Mononuclear cell (primary cell): ENCODE data around the gene MYL5. TPM values are rescaled to one million over a fixed set of nuclear protein-coding genes. Genes with fewer than 3 reads are reported as not detected.

ENCODE experiments used
- H3K27me3 ChIP-seq: 2 replicates; pipeline ENCODE4 v1.6.0; 2011; ENCODE audit warnings: low read length, control low read depth; ENCODE audit not compliant: insufficient read depth
- H3K4me1 ChIP-seq: 2 replicates; pipeline ENCODE4 v1.5.1; 2011; ENCODE audit warnings: mild to moderate bottlenecking, low read length, control low read depth; ENCODE audit not compliant: insufficient read depth
- H3K4me3 ChIP-seq: 2 replicates; pipeline ENCODE4 v1.5.1; 2011; ENCODE audit warnings: mild to moderate bottlenecking, low read length, moderate library complexity
- H3K9me3 ChIP-seq: 2 replicates; pipeline ENCODE4 v1.5.1; 2011; ENCODE audit warnings: low read depth, mild to moderate bottlenecking, control low read depth, low read length
- total RNA-seq: library from RNA; depleted of rRNA; stranded (reverse); fragments of >200 nt; gene quantifications from one replicate; pipeline ENCODE4 v1.2.3, GENCODE V29; 2012

Gene MYL5
- total RNA-seq, 1 donor, result 9.3 TPM

DNA sequence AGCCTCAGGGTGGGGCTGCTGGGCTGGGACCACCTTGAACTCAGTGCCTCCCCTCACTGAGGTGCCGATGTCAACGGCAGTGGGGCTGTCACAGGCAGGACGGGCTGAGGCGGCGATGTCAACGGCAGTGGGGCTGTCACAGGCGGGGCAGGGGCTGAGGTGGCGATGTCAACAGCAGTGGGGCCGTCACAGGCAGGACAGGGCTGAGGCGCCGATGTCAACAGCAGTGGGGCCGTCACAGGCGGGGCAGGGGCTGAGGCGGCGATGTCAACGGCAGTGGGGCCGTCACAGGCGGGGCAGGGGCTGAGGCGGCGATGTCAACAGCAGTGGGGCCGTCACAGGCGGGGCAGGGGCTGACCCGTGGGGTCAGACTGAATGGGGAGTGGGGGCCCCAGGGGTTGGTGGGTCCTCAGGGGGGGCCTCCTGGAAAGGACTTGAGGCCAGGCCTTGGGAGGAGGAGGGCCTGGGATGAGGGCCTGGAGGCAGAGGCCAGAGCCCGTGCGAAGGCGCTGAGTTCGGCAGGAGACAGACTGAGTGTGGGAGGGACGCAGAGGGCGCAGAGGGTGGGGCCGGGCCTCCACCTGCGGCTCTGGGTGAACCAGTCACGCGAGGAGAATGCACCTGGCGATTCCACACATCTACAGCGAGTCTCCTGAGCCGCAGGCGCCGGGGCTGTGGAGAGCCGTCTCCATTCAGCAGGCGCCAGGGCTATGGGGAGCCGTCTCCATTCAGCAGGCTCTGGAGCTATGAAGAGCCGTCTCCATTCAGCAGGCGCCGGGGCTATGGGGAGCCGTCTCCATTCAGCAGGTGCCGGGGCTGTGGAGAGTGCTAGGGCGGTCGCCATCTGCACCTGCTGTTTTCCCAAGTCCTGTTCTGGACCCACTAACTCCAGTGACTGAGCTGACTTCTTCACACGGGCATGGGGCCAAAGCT is 23.1 kb upstream of the MYL5 start:
- Histone ChIP-seq H3K4me1 (no peaks in the 10 kb centered on the region), H3K27me3 (no peaks in the 10 kb centered on the region), H3K9me3 (no peaks in the 10 kb centered on the region), H3K4me3 (no peak overlapping the region)

DNA sequence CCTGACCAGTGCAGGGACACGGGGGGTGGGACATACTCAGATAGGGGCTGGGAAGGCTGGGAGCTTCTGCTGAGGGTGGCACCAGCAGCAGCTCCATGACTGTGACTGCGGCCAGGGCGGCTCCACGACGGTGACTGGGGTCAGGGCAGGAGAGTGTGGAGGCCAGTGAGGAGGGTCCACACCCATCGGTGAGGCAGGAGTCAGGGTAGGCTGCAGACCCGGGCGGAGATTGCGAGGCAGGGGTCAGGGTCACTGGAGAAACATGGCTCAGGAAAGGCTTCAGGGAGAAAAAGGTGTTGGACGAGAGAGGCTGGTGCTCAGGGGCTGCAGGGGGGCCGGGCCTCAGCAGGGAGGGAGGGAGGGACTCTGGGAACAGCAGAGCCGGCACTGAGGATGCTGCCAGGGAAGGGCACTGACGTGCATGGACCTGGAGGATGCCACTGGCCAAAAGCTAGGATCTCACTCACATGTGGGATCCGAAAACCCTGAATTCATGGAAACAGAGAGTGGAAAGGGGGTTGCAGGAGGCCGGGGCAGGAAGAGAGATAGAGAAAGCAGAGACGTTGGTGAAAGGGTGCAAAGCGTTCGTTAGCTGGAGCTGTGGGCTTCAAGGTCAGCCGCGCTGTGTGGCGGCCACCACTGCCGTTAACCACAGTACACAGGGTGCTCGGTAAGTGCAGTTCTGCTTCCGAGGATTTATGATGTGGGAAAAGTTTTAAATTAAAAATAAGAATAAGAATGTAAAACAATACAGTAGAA is 22.3 kb upstream of the MYL5 start:
- Histone ChIP-seq H3K9me3 (no peaks in the 10 kb centered on the region), H3K4me3 (no peak overlapping the region), H3K4me1 (no peaks in the 10 kb centered on the region), H3K27me3 (no peaks in the 10 kb centered on the region)

DNA sequence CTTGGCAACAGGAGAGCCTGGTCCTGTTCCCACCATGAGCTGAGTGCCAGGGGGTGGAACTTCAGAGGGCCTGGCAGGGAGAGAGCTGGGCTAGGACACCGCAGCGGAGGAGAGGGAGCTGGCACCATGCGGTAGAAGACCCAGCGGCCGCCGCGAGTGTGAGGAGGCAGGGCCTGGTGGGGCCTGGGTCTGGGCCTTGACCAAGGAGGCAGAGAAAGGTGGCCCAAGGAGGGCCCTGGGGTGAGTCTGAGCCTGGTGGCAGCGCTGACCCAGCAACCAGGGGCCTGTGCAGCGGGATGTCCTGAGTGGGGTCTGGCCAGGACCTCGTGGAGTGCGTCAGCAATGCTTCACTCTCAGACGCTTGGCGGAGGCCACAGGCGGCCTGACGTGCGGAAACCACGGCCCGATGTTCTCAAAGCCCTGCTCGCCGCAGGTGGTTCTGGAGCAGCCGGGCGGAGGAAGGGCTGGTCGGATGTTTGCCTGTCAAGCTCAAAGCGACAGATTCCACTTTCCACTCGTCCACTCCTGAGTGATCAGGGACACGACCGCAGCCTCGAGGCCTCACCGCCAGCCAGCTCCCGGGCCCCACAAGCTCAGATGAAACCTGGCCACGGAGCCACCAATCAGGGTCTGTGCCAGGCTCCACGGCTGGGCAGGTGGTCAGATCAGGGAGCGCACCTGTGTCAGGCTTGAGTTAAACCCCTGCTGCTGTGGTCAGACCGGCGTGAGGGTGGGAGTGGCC is 21.1 kb upstream of the MYL5 start:
- Histone ChIP-seq H3K27me3 (no peaks in the 10 kb centered on the region), H3K4me1 (no peaks in the 10 kb centered on the region), H3K9me3 (no peaks in the 10 kb centered on the region), H3K4me3 (no peak overlapping the region)

DNA sequence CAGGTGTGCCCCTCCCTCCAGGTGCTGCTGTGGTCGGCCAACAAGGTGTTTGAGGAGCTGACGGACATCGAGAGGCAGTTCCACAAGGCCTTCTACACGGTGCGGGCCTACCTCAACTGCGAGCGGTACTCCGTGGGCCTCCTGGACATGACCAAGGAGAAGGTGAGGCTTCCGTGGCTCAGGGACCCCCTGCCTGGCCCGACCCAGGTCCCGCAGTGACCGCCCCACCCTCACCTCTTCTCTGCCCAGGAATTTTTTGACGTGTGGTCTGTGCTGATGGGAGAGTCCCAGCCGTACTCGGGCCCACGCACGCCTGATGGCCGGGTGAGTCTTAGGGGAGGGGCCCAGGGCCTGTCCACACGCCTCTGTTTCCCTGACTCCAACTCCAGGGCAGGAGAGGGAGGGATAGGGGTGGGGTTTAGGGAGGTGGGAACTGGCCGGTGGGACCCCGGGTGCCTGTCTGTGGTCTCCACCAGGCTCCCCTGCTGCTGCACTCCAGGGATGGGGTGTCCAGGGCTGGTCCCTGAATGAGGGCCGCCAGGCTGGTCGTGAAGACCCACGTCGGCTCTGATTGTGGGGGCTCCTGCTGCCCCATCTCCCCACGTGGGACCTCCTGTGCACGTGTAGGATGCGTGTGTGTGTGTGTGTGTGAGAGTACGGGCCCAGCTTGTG is 20.4 kb upstream of the MYL5 start:
- H3K4me1 ChIP-seq, result no peaks in the 10 kb centered on the region
- H3K9me3 ChIP-seq, result no peaks in the 10 kb centered on the region
- H3K27me3 ChIP-seq, result no peaks in the 10 kb centered on the region
- H3K4me3 ChIP-seq, result no peak overlapping the region

DNA sequence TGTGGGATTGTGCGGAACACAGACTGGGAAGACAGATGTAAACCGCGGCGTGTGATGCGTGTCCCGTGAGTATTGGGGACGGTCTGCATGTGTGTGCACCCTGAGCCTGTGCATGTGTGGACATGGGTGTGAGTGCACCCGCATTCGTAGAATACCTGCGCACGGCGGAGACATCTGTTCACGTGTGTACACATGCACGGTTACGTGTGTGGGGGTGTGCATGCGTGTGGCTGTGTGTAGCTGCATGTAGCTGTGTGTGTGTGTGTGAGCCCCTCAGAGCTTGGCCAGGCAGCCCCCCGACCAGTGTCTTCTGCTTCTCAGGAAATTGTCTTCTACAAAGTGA is 19.9 kb upstream of the MYL5 start:
- H3K4me3 ChIP-seq, result no peak overlapping the region
- H3K9me3 ChIP-seq, result no peaks in the 10 kb centered on the region
- H3K27me3 ChIP-seq, result no peaks in the 10 kb centered on the region
- no peaks in the 10 kb centered on the region for H3K4me1 ChIP-seq

DNA sequence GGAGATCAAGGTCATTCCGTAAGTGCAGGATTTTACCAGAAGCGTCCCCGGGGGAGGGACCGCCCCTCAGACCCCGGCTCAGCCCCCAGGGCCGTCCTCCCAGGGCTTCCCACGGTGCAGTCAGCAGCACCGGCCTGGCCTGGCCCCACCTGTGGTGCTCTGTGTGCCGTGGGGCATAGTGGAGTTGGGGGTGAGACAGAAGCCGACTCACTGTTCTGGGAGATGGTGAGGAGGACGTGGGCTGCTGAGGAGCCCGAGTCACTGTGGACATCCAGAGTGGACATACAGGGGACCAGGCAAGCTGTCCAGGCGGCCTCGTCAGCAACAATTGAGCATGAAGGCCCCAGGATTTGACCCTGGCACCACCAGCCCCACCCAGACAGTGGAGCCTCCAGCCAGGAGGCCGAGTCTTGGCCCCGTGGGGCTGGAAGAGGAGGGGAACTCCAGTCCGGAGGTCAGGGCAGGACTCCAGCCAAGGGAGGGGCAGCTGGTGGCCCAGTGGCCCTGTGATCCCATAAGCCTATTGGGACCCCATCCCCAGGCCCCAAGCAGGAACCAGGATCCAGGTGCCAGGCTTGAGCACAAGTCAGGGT is 19.4 kb upstream of the MYL5 start:
- H3K27me3 ChIP-seq, result no peaks in the 10 kb centered on the region
- no peaks in the 10 kb centered on the region for H3K9me3 ChIP-seq

DNA sequence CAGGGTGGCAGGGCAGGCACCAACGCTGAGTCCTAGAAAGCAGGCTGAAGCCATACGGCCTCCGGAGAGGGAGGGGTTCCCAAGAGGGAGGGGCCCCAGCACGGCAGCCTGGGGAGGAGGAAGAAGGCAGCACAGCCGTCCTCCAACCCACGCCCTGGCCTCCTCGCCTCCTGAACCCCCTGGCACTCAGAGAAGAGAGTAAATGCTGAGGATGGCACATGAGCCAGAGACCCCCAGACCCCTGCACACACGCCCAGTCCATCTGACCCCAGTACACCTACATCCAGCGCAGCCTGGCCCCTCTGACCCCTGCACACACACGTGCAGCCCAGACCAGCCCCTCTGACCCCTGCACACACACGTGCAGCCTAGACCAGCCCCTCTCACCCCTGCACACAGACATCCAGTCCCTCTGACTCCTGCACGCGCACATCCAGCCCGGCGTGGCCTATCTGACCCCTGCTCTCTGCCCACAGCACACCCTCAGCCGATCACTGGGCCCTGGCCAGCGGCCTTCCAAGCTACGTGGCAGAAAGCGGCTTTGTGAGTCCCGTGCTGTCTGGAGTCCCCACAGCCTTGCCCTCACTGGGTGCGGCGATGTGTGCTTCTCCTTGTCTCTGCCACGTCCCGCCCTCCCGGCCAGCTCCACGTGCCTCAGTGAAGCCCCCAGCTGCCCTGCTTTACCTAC is 18.7 kb upstream of the MYL5 start:
- H3K4me3 ChIP-seq, result no peak overlapping the region
- no peaks in the 10 kb centered on the region for H3K9me3 ChIP-seq
- H3K4me1 ChIP-seq, result no peaks in the 10 kb centered on the region

More for the DNA sequence above, 19.4 kb upstream of the MYL5 start:
- Histone ChIP-seq H3K4me1 (no peaks in the 10 kb centered on the region), H3K4me3 (no peak overlapping the region)

DNA sequence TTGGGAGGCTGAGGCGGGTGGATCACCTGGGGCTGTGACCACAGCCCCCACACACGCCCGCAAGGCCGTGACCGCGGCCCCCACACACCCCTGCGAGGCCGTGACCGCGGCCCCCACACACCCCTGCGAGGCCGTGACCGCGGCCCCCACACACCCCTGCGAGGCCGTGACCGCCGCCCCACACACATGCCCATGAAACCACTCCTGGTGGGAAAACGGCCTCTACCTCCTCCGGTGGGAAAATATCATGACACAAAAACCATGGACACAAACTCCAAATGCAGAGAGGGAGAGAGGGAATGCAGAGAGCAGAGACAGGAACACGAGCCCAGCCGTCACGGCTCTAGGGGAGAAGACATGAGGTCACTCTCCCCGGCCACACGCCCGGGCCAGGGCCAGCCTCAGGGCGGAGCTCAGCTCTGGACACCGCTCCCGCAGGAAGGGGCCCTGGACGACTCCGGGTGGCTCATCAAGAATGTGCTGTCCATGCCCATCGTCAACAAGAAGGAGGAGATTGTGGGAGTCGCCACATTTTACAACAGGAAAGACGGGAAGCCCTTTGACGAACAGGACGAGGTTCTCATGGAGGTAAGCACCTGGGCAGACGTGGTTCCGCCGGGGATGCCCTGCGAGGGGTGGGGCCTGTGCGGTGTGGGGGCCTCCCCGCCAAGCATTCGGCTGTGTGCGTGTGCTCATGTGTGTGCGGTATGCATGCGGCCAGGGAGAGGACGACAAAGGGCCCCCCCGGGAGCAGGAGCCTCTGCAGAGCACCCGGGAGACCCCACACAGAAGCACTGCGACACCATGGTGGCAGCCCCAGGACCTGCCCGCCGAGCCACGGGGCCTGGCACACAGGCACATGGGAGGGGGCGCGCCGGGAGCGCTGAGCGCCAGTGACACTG is 17.7 kb upstream of the MYL5 start:
- H3K9me3 ChIP-seq, result no peaks in the 10 kb centered on the region
- H3K4me1 ChIP-seq, result no peaks in the 10 kb centered on the region
- H3K4me3 ChIP-seq, result no peak overlapping the region
- H3K27me3 ChIP-seq, result no peaks in the 10 kb centered on the region

More for the DNA sequence above, 18.7 kb upstream of the MYL5 start:
- H3K27me3 ChIP-seq, result no peaks in the 10 kb centered on the region

DNA sequence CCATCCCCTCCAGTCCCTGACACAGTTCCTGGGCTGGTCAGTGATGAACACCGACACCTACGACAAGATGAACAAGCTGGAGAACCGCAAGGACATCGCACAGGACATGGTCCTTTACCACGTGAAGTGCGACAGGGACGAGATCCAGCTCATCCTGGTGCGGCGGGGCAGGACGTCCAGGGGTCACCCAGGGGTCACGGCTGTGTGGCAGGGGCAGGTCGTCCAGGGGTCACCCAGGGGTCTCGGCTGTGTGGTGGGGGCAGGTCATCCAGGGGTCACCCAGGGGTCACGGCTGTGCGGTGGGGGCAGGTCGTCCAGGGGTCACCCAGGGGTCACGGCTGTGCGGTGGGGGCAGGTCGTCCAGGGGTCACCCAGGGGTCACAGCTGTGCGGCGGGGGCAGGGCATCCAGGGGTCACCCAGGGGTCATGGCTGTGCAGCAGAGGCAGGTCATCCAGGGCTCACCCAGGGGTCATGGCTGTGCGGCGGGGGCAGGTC is 17.0 kb upstream of the MYL5 start:
- no peaks in the 10 kb centered on the region for H3K27me3 ChIP-seq
- no peak overlapping the region for H3K4me3 ChIP-seq
- no peaks in the 10 kb centered on the region for H3K4me1 ChIP-seq
- no peaks in the 10 kb centered on the region for H3K9me3 ChIP-seq

DNA sequence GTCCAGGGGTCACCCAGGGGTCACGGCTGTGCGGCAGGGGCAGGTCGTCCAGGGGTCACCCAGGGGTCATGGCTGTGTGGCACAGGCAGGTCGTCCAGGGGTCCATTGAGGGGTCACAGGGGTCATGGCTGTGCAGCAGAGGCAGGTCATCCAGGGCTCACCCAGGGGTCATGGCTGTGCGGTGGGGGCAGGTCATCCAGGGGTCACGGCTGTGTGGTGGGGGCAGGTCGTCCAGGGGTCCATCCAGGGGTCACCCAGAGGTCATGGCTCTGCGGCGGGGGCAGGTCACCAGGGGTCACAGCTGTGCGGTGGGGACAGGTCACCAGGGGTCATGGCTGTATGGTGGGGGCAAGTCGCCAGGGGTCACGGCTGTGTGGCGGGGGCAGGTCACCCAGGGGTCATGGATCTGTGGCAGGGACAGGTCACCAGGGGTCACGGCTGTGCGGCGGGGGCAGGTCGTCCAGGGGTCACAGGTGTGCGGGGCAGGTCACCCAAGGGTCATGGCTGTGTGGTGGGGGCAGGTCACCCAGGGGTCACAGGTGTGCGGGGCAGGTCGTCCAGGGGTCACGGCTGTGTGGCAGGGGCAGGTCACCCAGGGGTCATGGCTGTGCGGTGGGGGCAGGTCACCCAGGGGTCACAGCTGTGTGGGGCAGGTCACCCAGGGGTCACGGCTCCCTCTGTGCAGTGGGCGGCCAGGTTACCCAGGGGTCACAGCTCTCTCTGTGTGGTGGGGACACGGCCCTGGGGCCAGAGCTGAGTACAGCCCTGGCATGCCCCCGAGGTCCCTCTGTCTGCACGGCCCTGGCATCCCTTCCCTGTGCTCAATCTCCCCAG is 16.3 kb upstream of the MYL5 start:
- H3K9me3 ChIP-seq, result no peaks in the 10 kb centered on the region
- H3K4me3 ChIP-seq, result no peak overlapping the region
- H3K4me1 ChIP-seq, result peaks cover 2% of the 10 kb centered on the region
- no peaks in the 10 kb centered on the region for H3K27me3 ChIP-seq

DNA sequence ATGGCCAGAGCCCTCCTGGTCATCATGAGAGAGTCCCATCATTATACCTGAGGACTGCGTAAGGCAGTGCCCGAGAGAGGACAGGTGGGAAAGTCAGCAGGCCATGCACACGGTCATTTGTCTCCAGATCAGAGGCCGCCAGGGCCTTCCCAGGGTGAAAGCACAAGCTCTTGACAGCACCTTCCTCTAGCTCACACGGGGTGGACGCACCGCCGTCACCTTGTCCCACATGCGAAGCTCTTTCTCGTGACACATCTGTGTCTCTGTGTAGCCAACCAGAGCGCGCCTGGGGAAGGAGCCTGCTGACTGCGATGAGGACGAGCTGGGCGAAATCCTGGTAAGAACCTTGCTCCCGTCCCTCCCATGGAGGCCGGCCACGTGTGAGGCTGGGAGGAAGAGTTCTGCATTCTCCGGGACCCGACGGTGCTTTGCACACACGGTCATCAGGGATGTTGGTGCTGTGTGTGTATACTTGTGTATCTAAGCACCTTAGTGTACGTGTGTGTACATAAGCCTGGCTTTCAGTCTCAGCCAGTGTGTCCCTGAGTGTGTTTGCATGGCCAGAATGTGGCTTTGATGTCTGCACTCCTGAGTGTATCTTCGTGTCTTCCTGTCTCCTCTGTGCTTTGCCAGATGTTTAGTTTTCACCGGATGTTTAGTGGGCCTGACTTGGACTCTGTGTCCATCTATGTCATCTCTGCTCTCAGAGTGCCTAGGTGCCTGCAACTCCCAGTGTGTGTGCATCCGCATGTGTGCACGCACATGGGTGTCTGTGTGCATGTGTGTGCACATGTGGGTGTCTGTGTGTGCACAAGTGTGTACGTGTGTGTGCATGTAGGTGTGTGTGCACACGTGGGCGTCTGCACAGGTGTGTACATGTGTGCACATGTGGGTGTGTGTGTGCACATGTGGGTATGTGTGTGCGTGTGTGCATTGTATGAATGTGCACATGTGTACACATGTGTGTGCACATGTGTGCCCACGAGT is 15.4 kb upstream of the MYL5 start:
- H3K27me3 ChIP-seq, result no peaks in the 10 kb centered on the region
- H3K4me3 ChIP-seq, result no peak overlapping the region
- no peaks in the 10 kb centered on the region for H3K9me3 ChIP-seq
- peaks cover 6% of the 10 kb centered on the region for H3K4me1 ChIP-seq
